Measurements from ENCODE around the gene INTS7. TPM values are rescaled to one million over a fixed set of nuclear protein-coding genes. Genes with fewer than 3 reads are reported as not detected.

The INTS7 gene
- total and polyA plus RNA-seq, 4 donors: 3.9 to 14.4 (median 10.2) TPM

- TF ChIP-seq REST (IDR thresholded peaks at IDR 0.05) (no peak), HNF4G (IDR thresholded peaks at IDR 0.05) (no peak), RAD21 (IDR thresholded peaks at IDR 0.05) (no peak), TAF1 (conservative IDR thresholded peaks at IDR 0.05) (no peak), RXRA (IDR thresholded peaks at IDR 0.05) (no peak)
Observed at GRCh38 chr1:212077028-212077427, 41.7 kb upstream of the INTS7 start (continued).

- H3K9ac ChIP-seq (ENCODE audit: low read depth in 1 of 2, low read length in 2 of 2): no peak overlapping the region
- WGBS: 78% methylated on average over 3 of the region's 3 CpGs
- no peaks in the 10 kb centered on the region for H3K9me3 ChIP-seq (ENCODE audit: control insufficient read depth in 4 of 4, low read length in 3 of 4)
Observed at GRCh38 chr1:212074856-212075255, 39.5 kb upstream of the INTS7 start.

More at GRCh38 chr1:212074856-212075255, 39.5 kb upstream of the INTS7 start:
- Histone ChIP-seq H3K4me1 (ENCODE audit: control insufficient read depth in 4 of 4, insufficient read depth in 4 of 4, low read length in 3 of 4) (no peaks in the 10 kb centered on the region), H3K27me3 (ENCODE audit: control insufficient read depth in 4 of 4, insufficient read depth in 4 of 4, low read length in 3 of 4) (no peaks in the 10 kb centered on the region), H3K4me3 (ENCODE audit: low read depth in 1 of 3, low read length in 3 of 3) (no peak overlapping the region), H3K27ac (ENCODE audit: low read depth in 1 of 2, low read length in 2 of 2) (no peak overlapping the region), H3K36me3 (ENCODE audit: control insufficient read depth in 4 of 4, insufficient read depth in 3 of 4, low read depth in 1 of 4, low read length in 3 of 4) (no peaks in the 10 kb centered on the region)
- TF ChIP-seq YY1 (IDR thresholded peaks at IDR 0.05): no peak
- no peak for TF ChIP-seq TAF1 (conservative IDR thresholded peaks at IDR 0.05)
- TF ChIP-seq GABPA (IDR thresholded peaks at IDR 0.05 in 1 of 2, conservative IDR thresholded peaks at IDR 0.05 in 1 of 2): no peak
- no peak for TF ChIP-seq JUND (IDR thresholded peaks at IDR 0.05)
- TF ChIP-seq HNF4A (conservative IDR thresholded peaks at IDR 0.05): no peak
- TF ChIP-seq RAD21 (IDR thresholded peaks at IDR 0.05): no peak
- no peak for TF ChIP-seq SP1 (IDR thresholded peaks at IDR 0.05)
- no peak for TF ChIP-seq EGR1 (IDR thresholded peaks at IDR 0.05; ENCODE audit: low read depth in 2 of 2)
- no peak for TF ChIP-seq RXRA (IDR thresholded peaks at IDR 0.05)
- TF ChIP-seq, protein P1, sequence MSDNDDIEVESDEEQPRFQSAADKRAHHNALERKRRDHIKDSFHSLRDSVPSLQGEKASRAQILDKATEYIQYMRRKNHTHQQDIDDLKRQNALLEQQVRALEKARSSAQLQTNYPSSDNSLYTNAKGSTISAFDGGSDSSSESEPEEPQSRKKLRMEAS (IDR thresholded peaks at IDR 0.05): no peak
- TF ChIP-seq, protein P2, sequence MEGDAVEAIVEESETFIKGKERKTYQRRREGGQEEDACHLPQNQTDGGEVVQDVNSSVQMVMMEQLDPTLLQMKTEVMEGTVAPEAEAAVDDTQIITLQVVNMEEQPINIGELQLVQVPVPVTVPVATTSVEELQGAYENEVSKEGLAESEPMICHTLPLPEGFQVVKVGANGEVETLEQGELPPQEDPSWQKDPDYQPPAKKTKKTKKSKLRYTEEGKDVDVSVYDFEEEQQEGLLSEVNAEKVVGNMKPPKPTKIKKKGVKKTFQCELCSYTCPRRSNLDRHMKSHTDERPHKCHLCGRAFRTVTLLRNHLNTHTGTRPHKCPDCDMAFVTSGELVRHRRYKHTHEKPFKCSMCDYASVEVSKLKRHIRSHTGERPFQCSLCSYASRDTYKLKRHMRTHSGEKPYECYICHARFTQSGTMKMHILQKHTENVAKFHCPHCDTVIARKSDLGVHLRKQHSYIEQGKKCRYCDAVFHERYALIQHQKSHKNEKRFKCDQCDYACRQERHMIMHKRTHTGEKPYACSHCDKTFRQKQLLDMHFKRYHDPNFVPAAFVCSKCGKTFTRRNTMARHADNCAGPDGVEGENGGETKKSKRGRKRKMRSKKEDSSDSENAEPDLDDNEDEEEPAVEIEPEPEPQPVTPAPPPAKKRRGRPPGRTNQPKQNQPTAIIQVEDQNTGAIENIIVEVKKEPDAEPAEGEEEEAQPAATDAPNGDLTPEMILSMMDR (IDR thresholded peaks at IDR 0.05; ENCODE audit: low read depth, low read length, missing input control): no peak
- no peak for TF ChIP-seq HNF4G (IDR thresholded peaks at IDR 0.05)
- no peak for TF ChIP-seq ZBTB33 (IDR thresholded peaks at IDR 0.05)
- TF ChIP-seq FOXA1 (IDR thresholded peaks at IDR 0.05): no peak
- TF ChIP-seq REST (IDR thresholded peaks at IDR 0.05): no peak
- TF ChIP-seq ATF3 (IDR thresholded peaks at IDR 0.05): no peak
- no peak for DNase-seq (ENCODE audit: low spot score)
